ENCODE results near the gene OPRPN. TPM values are rescaled to one million over a fixed set of nuclear protein-coding genes. Genes with fewer than 3 reads are reported as not detected.

OPRPN gene
- total and polyA plus RNA-seq, 2 donors (not counting 1 experiment from before 2014, with no cell fraction given): not detected

GRCh38 chr4:70367813-70368212 lies 29.9 kb upstream of the OPRPN start:
- no peak overlapping the region for H3K27ac ChIP-seq (ENCODE audit: insufficient read depth, low read length)
- H3K9me3 ChIP-seq (ENCODE audit: control insufficient read depth, insufficient read depth, low read depth, low read length): no peaks in the 10 kb centered on the region
- TF ChIP-seq CTCF (conservative IDR thresholded peaks at IDR 0.05 in 1 of 2, IDR thresholded peaks at IDR 0.05 in 1 of 2; ENCODE audit: low read depth in 1 of 2, low read length in 2 of 2) (no peak), EZH2 (IDR thresholded peaks at IDR 0.05; ENCODE audit: low read length, missing control alignments) (no peak)
- no peaks in the 10 kb centered on the region for H3K36me3 ChIP-seq (ENCODE audit: control insufficient read depth, insufficient read depth, low read length)
- H2AFZ ChIP-seq (ENCODE audit: low read length): no peak overlapping the region
- H3K4me3 ChIP-seq (replicated peaks in 1 of 4; ENCODE audit: control extremely low read depth in 1 of 4, insufficient read depth in 1 of 4, low read depth in 3 of 4, low read length in 4 of 4): no peak overlapping the region
- H3K27me3 ChIP-seq (ENCODE audit: control insufficient read depth, insufficient read depth, low read length): no peaks in the 10 kb centered on the region
- no peaks in the 10 kb centered on the region for H4K20me1 ChIP-seq (ENCODE audit: control insufficient read depth, extremely low read depth, insufficient read depth, low read length)
- no peak for DNase-seq (ENCODE audit: low read depth in 2 of 2)
- no peaks in the 10 kb centered on the region for H3K79me2 ChIP-seq (ENCODE audit: control insufficient read depth, insufficient read depth, low read length)
- no peak overlapping the region for H3K9ac ChIP-seq (ENCODE audit: insufficient read depth, low read length)
- no peaks in the 10 kb centered on the region for H3K4me1 ChIP-seq (ENCODE audit: control insufficient read depth, extremely low read depth, insufficient read depth, low read length)
- H3K4me2 ChIP-seq (ENCODE audit: extremely low read depth, insufficient read depth, low read length): no peak overlapping the region

DNA sequence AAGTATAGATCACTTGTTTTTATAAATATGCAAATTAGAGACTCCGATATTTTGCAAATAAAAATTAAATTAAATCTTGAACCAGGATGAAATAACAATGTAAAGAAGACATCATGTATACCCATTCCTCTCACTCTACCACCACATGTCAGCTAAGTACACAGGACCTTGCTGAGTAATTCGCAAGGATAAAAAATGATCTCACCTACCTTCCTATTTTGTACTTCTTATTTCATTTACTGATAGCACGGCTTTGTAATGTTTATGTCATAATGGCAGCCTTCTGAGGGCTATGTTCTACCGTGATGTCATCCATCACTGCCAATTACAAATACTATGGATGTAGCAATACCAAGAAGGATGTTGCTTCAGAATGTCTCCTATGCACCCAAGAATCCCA lies 25.8 kb upstream of the OPRPN start:
- Histone ChIP-seq H3K4me1 (ENCODE audit: control insufficient read depth, extremely low read depth, insufficient read depth, low read length) (no peaks in the 10 kb centered on the region), H3K27me3 (ENCODE audit: control insufficient read depth, insufficient read depth, low read length) (no peaks in the 10 kb centered on the region), H2AFZ (ENCODE audit: low read length) (no peak overlapping the region), H4K20me1 (ENCODE audit: control insufficient read depth, extremely low read depth, insufficient read depth, low read length) (no peaks in the 10 kb centered on the region), H3K4me2 (ENCODE audit: extremely low read depth, insufficient read depth, low read length) (no peak overlapping the region), H3K4me3 (replicated peaks in 1 of 4; ENCODE audit: control extremely low read depth in 1 of 4, insufficient read depth in 1 of 4, low read depth in 3 of 4, low read length in 4 of 4) (no peak overlapping the region), H3K9ac (ENCODE audit: insufficient read depth, low read length) (no peak overlapping the region), H3K36me3 (ENCODE audit: control insufficient read depth, insufficient read depth, low read length) (no peaks in the 10 kb centered on the region), H3K9me3 (ENCODE audit: control insufficient read depth, insufficient read depth, low read depth, low read length) (no peaks in the 10 kb centered on the region), H3K27ac (ENCODE audit: insufficient read depth, low read length) (no peak overlapping the region), H3K79me2 (ENCODE audit: control insufficient read depth, insufficient read depth, low read length) (no peaks in the 10 kb centered on the region)
- DNase-seq (ENCODE audit: low read depth in 2 of 2): no peak
- TF ChIP-seq CTCF (conservative IDR thresholded peaks at IDR 0.05 in 1 of 2, IDR thresholded peaks at IDR 0.05 in 1 of 2; ENCODE audit: low read depth in 1 of 2, low read length in 2 of 2) (no peak), EZH2 (IDR thresholded peaks at IDR 0.05; ENCODE audit: low read length, missing control alignments) (no peak)

DNA sequence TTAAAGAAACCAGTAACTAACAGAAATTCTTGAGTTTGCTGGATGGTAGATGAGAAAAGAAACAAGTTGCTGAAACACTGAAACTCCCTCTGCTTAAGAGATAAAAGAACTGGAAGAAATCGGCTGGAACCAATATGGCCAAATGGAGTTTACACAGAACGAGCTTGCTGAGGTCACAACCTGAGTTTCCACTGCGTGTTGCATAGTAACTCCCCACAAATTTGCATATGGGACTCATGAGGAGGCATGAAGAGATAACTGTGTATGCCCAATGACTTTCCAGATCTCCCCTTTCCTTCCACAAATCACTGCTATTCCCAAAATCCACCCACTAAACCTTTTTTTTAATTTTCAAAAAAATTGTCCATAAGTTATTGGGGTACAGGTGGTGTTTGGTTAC lies 25.0 kb upstream of the OPRPN start:
- no peak overlapping the region for H3K27ac ChIP-seq (ENCODE audit: insufficient read depth, low read length)
- no peaks in the 10 kb centered on the region for H4K20me1 ChIP-seq (ENCODE audit: control insufficient read depth, extremely low read depth, insufficient read depth, low read length)
- H3K9ac ChIP-seq (ENCODE audit: insufficient read depth, low read length): no peak overlapping the region
- no peak overlapping the region for H3K4me3 ChIP-seq (replicated peaks in 1 of 4; ENCODE audit: control extremely low read depth in 1 of 4, insufficient read depth in 1 of 4, low read depth in 3 of 4, low read length in 4 of 4)
- H3K79me2 ChIP-seq (ENCODE audit: control insufficient read depth, insufficient read depth, low read length): no peaks in the 10 kb centered on the region
- no peak for TF ChIP-seq EZH2 (IDR thresholded peaks at IDR 0.05; ENCODE audit: low read length, missing control alignments)
- no peaks in the 10 kb centered on the region for H3K27me3 ChIP-seq (ENCODE audit: control insufficient read depth, insufficient read depth, low read length)
- H2AFZ ChIP-seq (ENCODE audit: low read length): no peak overlapping the region
- no peak overlapping the region for H3K4me2 ChIP-seq (ENCODE audit: extremely low read depth, insufficient read depth, low read length)
- no peaks in the 10 kb centered on the region for H3K36me3 ChIP-seq (ENCODE audit: control insufficient read depth, insufficient read depth, low read length)
- DNase-seq (ENCODE audit: low read depth in 2 of 2): no peak
- no peaks in the 10 kb centered on the region for H3K4me1 ChIP-seq (ENCODE audit: control insufficient read depth, extremely low read depth, insufficient read depth, low read length)
- H3K9me3 ChIP-seq (ENCODE audit: control insufficient read depth, insufficient read depth, low read depth, low read length): no peaks in the 10 kb centered on the region
